ENCODE results near the gene KCND2. TPM values are rescaled to one million over a fixed set of nuclear protein-coding genes. Genes with fewer than 3 reads are reported as not detected.
"Not testable (repeated sequence)": the region's sequence is repeated elsewhere in the genome, so short reads cannot be mapped to it uniquely, and the experiment has no call there.

Gene KCND2
- polyA plus RNA-seq, 2 of the 4 experiments (the other 2 are of a cell fraction), result 0.01 TPM; not detected in 1

GRCh38 chr7:120780938-120781337, 508.0 kb downstream of the KCND2 start (continued):
- TF ChIP-seq MAFK (IDR thresholded peaks at IDR 0.05; ENCODE audit: partially characterized antibody), result no peak
- TF ChIP-seq NR3C1 (IDR thresholded peaks at IDR 0.05), result no peak

GRCh38 chr7:120781924-120782323, 508.9 kb downstream of the KCND2 start:
- WGBS (ENCODE audit: missing lambda C conversion rate), result 48% methylated on average over 10 of the region's 10 CpGs
- CTCF ChIA-PET, result not testable (repeated sequence)

DNA sequence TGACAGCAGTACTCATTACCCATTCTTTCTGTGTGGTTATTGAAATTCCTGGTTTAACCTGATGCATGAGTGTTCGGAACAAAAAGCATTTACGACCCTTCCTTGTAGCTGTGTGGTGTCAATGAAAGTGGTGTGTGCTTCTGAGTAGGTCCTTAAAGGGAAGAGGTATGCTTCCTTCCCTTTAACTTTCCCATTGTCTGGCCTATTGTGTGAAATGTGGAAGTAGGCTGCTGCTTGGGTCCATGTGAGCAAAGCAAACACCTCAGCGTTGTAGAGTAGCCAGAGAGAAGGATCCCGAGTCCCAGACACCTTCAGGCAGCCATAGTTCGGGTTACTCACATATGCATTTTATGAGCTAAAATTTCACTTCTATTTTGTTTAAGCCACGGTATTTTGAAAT, 510.3 kb downstream of the KCND2 start:
- Histone ChIP-seq H3K27ac (no peak overlapping the region), H3K4me1 (no peaks in the 10 kb centered on the region), H3K4me3 (no peak overlapping the region), H3K9me3 (no peaks in the 10 kb centered on the region), H3K4me2 (no peak overlapping the region)
- CTCF ChIA-PET, result interaction anchor here (1.8 to 1.9 kb wide), 2 partner anchors 9 to 11 kb away, joined by 4 to 9 read pairs; no protein-coding TSS in a partner anchor
- FAIRE-seq (no peak), ATAC-seq (no peak), DNase-seq (ENCODE audit: low read depth in 1 of 2, low spot score in 1 of 2) (no peak)
- TF ChIP-seq POLR2A (IDR thresholded peaks at IDR 0.05; ENCODE audit: low read length) (no peak), RCOR1 (IDR thresholded peaks at IDR 0.05; ENCODE audit: low read depth, low read length) (no peak), PHF8 (IDR thresholded peaks at IDR 0.05; ENCODE audit: borderline replicate concordance, low read depth) (no peak), ZSCAN20 (CRISPR knock-in tag; IDR thresholded peaks at IDR 0.05) (no peak), HES2 (IDR thresholded peaks at IDR 0.05) (no peak), FOSL2 (IDR thresholded peaks at IDR 0.05) (no peak), FOSL2 (CRISPR knock-in tag; IDR thresholded peaks at IDR 0.05) (no peak), PBX3 (IDR thresholded peaks at IDR 0.05) (no peak), POLR2AphosphoS2 (conservative IDR thresholded peaks at IDR 0.05; ENCODE audit: low read length) (no peak), SMC3 (IDR thresholded peaks at IDR 0.05) (no peak), NPAS2 (CRISPR knock-in tag; IDR thresholded peaks at IDR 0.05; ENCODE audit: borderline replicate concordance) (no peak), RARB (CRISPR knock-in tag; IDR thresholded peaks at IDR 0.05) (no peak), NR3C1 (IDR thresholded peaks at IDR 0.05) (no peak), HMGXB4 (CRISPR knock-in tag; IDR thresholded peaks at IDR 0.05; ENCODE audit: borderline replicate concordance) (no peak), MYC (IDR thresholded peaks at IDR 0.05; ENCODE audit: borderline replicate concordance, low read length) (no peak), MAZ (IDR thresholded peaks at IDR 0.05; ENCODE audit: borderline replicate concordance, low read depth, low read length) (no peak), CHD4 (IDR thresholded peaks at IDR 0.05; ENCODE audit: borderline replicate concordance) (no peak), CEBPB (IDR thresholded peaks at IDR 0.05) (no peak), RAD21 (conservative IDR thresholded peaks at IDR 0.05 in 1 of 2, IDR thresholded peaks at IDR 0.05 in 1 of 2) (no peak)
- WGBS (ENCODE audit: missing lambda C conversion rate), result 56% methylated on average over 6 of the region's 6 CpGs
- POLR2A ChIA-PET, result no interaction called here

More at GRCh38 chr7:120781924-120782323, 508.9 kb downstream of the KCND2 start:
- DNase-seq (ENCODE audit: low read depth in 1 of 2, low spot score in 1 of 2); POLR2A ChIA-PET; H3K27ac ChIP-seq; ATAC-seq; H3K9me3 ChIP-seq; H3K4me2 ChIP-seq; H3K4me1 ChIP-seq; FAIRE-seq; H3K4me3 ChIP-seq: not testable (repeated sequence)

DNA sequence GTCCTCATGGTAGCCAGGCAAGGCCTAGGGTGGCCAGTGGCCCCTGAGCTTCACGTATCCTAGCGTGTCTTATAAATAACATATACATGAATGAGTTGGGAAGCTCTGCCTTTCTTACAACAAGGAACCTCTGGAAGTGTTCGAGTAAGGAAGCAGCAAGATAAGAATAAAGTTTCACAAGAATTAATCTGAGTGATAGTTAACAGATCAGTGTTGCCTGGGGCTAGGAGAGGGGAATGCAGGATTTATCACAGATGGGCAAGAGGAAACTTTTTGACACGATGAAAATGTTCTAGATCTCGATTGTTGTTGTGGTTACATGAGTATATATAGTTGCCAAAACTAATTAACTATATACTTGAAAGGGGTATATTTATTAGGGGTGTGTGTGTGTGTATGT, 510.7 kb downstream of the KCND2 start:
- FAIRE-seq (no peak), DNase-seq (ENCODE audit: low read depth in 1 of 2, low spot score in 1 of 2) (no peak), ATAC-seq (no peak)
- H3K4me2 ChIP-seq, result no peak overlapping the region
- WGBS (ENCODE audit: missing lambda C conversion rate), result 24% methylated on average over 5 of the region's 5 CpGs
- ChIA-PET POLR2A (no interaction called here), CTCF (interaction anchor here (1.8 to 1.9 kb wide), 2 partner anchors 8 to 11 kb away, joined by 4 to 9 read pairs; no protein-coding TSS in a partner anchor)
- H3K4me3 ChIP-seq, result no peak overlapping the region
- H3K9me3 ChIP-seq, result no peaks in the 10 kb centered on the region
- no peak overlapping the region for H3K27ac ChIP-seq
- no peaks in the 10 kb centered on the region for H3K4me1 ChIP-seq
- TF ChIP-seq NR3C1 (IDR thresholded peaks at IDR 0.05) (no peak), BCL3 (IDR thresholded peaks at IDR 0.05) (no peak), NFE2L2 (conservative IDR thresholded peaks at IDR 0.05; ENCODE audit: low read length) (no peak), HEYL (CRISPR knock-in tag; IDR thresholded peaks at IDR 0.05) (no peak), JUNB (IDR thresholded peaks at IDR 0.05) (no peak), EP300 (IDR thresholded peaks at IDR 0.05) (no peak), MAZ (IDR thresholded peaks at IDR 0.05; ENCODE audit: borderline replicate concordance, low read depth, low read length) (no peak), BHLHE40 (IDR thresholded peaks at IDR 0.05; ENCODE audit: low read depth, low read length) (no peak), KDM5A (IDR thresholded peaks at IDR 0.05) (no peak), CBX2 (IDR thresholded peaks at IDR 0.05; ENCODE audit: borderline replicate concordance, low read depth) (no peak), FOSL2 (IDR thresholded peaks at IDR 0.05) (no peak), FOSL2 (CRISPR knock-in tag; IDR thresholded peaks at IDR 0.05) (no peak), EHF (CRISPR knock-in tag; IDR thresholded peaks at IDR 0.05) (no peak), PHF8 (IDR thresholded peaks at IDR 0.05; ENCODE audit: borderline replicate concordance, low read depth) (no peak), RARB (CRISPR knock-in tag; IDR thresholded peaks at IDR 0.05) (no peak)
- TF ChIP-seq, protein P1, sequence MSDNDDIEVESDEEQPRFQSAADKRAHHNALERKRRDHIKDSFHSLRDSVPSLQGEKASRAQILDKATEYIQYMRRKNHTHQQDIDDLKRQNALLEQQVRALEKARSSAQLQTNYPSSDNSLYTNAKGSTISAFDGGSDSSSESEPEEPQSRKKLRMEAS (IDR thresholded peaks at IDR 0.05), result no peak
